Erythroblast (primary cell): ENCODE data around the gene SLC35B4.

Source experiments
- GATA1 ChIP-seq: IDR thresholded peaks from 2 replicates; pipeline ENCODE4 v1.6.1; 2011; ENCODE audit warnings: low read depth, mild to moderate bottlenecking, control low read depth, low read length, moderate library complexity
- POLR2A ChIP-seq: IDR thresholded peaks from 2 replicates; pipeline ENCODE4 v1.6.1; 2011; ENCODE audit warnings: mild to moderate bottlenecking, low read length

DNA sequence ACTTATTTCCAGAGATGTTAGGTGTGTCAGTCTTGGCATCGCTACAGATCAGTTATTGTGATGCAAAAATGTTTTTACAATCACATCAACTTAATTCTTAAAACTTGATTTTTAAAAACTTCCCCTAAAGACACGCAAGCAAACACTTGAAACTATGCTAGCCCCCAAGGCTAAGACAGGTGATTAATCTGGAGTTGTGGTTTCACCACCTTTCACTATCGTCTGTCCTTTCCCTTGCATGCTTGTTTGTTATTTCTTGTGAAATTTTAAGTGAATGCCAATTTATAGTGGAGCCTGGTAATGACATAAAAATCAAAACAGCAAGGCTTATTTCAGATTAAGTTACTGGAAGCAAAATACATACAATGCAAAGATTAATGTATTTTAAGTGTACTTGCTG is 70.4 kb downstream of the SLC35B4 start:
- TF ChIP-seq POLR2A (no peak), GATA1 (no peak)
